HepG2 (cell line): Measurements from ENCODE around the gene C22orf42.

ENCODE experiments used
- BATF2 ChIP-seq: sonication (generic); formaldehyde crosslinking; IDR thresholded peaks from 2 replicates; pipeline ENCODE4 v1.8.0; 2022; ENCODE audit warnings: mild to moderate bottlenecking, missing genetic modification reagents, moderate library complexity
- CTCF ChIP-seq: sonication (generic); formaldehyde crosslinking; IDR thresholded peaks from 2 replicates; pipeline ENCODE4 v1.5.0; 2020; ENCODE audit warnings: mild to moderate bottlenecking, missing genetic modification reagents, moderate library complexity

- TF ChIP-seq BATF2 (CRISPR knock-in tag) = no peak
- no peak for TF ChIP-seq CTCF (CRISPR knock-in tag)
Measured at GRCh38 chr22:32127904-32128303, 31.2 kb downstream of the C22orf42 start.
